ENCODE results near the gene BTNL2.
"Not testable (repeated sequence)": the region's sequence is repeated elsewhere in the genome, so short reads cannot be mapped to it uniquely, and the experiment has no call there.

Gene BTNL2

GRCh38 chr6:32359225-32359624 is 47.8 kb downstream of the BTNL2 start:
- DNase-seq, result not testable (repeated sequence)

- not testable (repeated sequence) for DNase-seq
These were observed 48.4 kb downstream of the BTNL2 start for GRCh38 chr6:32358548-32358947.

- DNase-seq, result no peak
These were observed 52.0 kb downstream of the BTNL2 start for GRCh38 chr6:32355018-32355417.

- no peak for DNase-seq
These were observed 53.6 kb downstream of the BTNL2 start for GRCh38 chr6:32353348-32353747.
